NT2/D1 (cell line): ENCODE measurements around the gene TLE5.
A peak's percentile ranks its signal among the peaks of the same experiment; 100 is the strongest.

Experiments
- DNase-seq: peaks from one replicate; pipeline ENCODE4 v3.0.0-alpha.2; 2011; ENCODE audit warnings: low read depth, low spot score
- H3K27me3 ChIP-seq: 2 replicates; pipeline ENCODE4 v1.6.0; 2011; ENCODE audit warnings: mild to moderate bottlenecking; ENCODE audit not compliant: insufficient read length, insufficient read depth
- H3K36me3 ChIP-seq: 2 replicates; pipeline ENCODE4 v1.6.1; 2011; ENCODE audit warnings: mild to moderate bottlenecking, low read length, mixed read lengths; ENCODE audit not compliant: insufficient read depth, insufficient read length
- H3K4me1 ChIP-seq: 2 replicates; pipeline ENCODE4 v1.5.1; 2011; ENCODE audit not compliant: insufficient read depth, insufficient read length
- H3K4me3 ChIP-seq: 2 replicates; pipeline ENCODE4 v1.5.1; 2011; ENCODE audit warnings: low read depth; ENCODE audit not compliant: insufficient read length
- H3K9ac ChIP-seq: 2 replicates; pipeline ENCODE4 v1.6.0; 2011; ENCODE audit warnings: low read depth; ENCODE audit not compliant: insufficient read length
- H3K9me3 ChIP-seq: 2 replicates; pipeline ENCODE4 v1.5.1; 2011; ENCODE audit warnings: mild to moderate bottlenecking, low read length; ENCODE audit not compliant: insufficient read depth
- SUZ12 ChIP-seq: IDR thresholded peaks from 2 replicates; pipeline ENCODE4 v1.6.1; 2011; ENCODE audit not compliant: insufficient read length, insufficient read depth; ENCODE audit errors: extremely low read depth
- YY1 ChIP-seq: IDR thresholded peaks from 2 replicates; pipeline ENCODE4 v1.6.1; 2011; ENCODE audit not compliant: insufficient read length, insufficient read depth
- ZNF274 ChIP-seq: IDR thresholded peaks from 2 replicates; pipeline ENCODE4 v1.6.1; 2011; ENCODE audit warnings: mild to moderate bottlenecking, low read depth, low read length

TLE5 gene

DNA sequence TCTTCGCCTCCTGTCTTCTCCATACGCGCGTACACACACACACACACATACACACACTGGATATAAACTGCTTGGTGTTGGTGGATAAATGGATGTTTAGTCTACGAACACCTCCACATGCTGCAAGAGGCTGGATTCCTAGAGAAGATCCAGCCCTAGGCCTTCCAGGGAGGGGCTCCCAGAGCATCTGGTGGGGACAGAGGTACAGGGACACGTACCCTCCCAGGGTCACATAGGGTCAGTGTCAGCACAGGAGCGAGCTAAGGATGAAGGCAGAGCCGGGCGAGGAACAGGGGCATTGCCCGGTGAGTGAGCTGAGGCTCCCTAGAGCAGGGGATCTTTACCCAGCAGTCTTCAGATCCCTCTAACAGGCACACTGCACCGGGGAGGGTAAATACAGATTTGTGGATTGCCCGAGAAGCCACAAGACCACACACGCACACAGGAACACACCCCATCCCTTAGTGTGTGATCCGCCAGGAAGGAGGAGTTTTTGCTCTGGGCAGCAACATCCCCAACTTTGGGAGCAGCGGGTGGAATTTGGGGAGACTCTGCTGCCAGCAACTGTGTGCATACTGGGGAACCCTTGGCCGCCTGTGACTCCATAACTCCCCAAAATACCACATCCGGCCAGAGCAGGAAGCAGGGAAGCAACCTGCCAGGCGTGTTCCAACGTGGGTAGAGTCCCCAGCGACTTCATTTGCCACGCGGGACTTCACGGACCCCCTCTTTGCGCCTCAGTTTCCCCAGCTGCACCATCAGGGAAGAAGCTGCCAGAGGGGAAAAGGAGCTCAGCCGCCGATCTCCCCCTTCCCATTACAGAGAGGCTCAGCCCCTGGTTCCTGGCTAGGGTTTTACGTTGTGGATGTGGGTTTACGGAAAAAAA is 27.4 kb downstream of the TLE5 start:
- peaks cover 80% of the 10 kb centered on the region for H3K27me3 ChIP-seq
- TF ChIP-seq ZNF274, result no peak
- TF ChIP-seq SUZ12, result peak; percentile 56
- no peak for TF ChIP-seq YY1
- no peak for DNase-seq
- no peaks in the 10 kb centered on the region for H3K36me3 ChIP-seq
- peak overlapping the region; percentile 76 for H3K9ac ChIP-seq
- no peaks in the 10 kb centered on the region for H3K9me3 ChIP-seq
- H3K4me3 ChIP-seq, result peak overlapping the region; percentile 32
- H3K4me1 ChIP-seq, result peaks cover 9% of the 10 kb centered on the region

- Histone ChIP-seq H3K9ac (peak overlapping the region; percentile 76), H3K4me3 (no peak overlapping the region), H3K36me3 (no peaks in the 10 kb centered on the region), H3K27me3 (peaks cover 80% of the 10 kb centered on the region), H3K9me3 (no peaks in the 10 kb centered on the region), H3K4me1 (peaks cover 9% of the 10 kb centered on the region)
- TF ChIP-seq YY1, result no peak
- TF ChIP-seq SUZ12, result no peak
- no peak for TF ChIP-seq ZNF274
- no peak for DNase-seq
Observed at GRCh38 chr19:3034406-3034655, 28.0 kb downstream of the TLE5 start.

GRCh38 chr19:3033595-3034405 is 28.5 kb downstream of the TLE5 start:
- DNase-seq, result no peak
- Histone ChIP-seq H3K9me3 (no peaks in the 10 kb centered on the region), H3K4me3 (no peak overlapping the region), H3K36me3 (no peaks in the 10 kb centered on the region), H3K9ac (no peak overlapping the region), H3K4me1 (peaks cover 9% of the 10 kb centered on the region), H3K27me3 (peaks cover 77% of the 10 kb centered on the region)
- TF ChIP-seq ZNF274 (no peak), YY1 (no peak), SUZ12 (no peak)

DNA sequence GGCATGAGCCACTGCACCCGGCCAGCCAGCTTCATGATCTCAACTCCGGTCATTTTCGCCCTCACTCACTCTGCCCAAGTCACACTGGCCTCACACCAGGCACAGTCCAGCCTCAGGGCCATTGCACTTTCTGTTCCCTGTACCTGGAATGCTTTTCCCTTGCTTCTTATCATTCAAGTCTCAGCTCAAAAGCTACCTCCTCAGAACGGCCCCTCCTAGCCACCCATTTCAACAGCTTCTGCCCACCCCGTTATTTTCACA is 30.8 kb downstream of the TLE5 start:
- Histone ChIP-seq H3K4me3 (no peak overlapping the region), H3K27me3 (peaks cover 85% of the 10 kb centered on the region), H3K4me1 (peaks cover 9% of the 10 kb centered on the region), H3K9ac (no peak overlapping the region), H3K9me3 (no peaks in the 10 kb centered on the region; the same call in 1 of the 2 replicates), H3K36me3 (no peaks in the 10 kb centered on the region)
- DNase-seq, result no peak
- TF ChIP-seq YY1 (no peak), ZNF274 (no peak), SUZ12 (no peak)

GRCh38 chr19:3029065-3029923 is 33.0 kb downstream of the TLE5 start, which contains the start of gene TLE2:
TSS of gene TLE2 (minus strand) at chr19:3029280. CDS start at chr19:3028904, 376 bp downstream.
- H3K4me3 ChIP-seq, result peak within 1 kb of the TSS; percentile 15
- peaks cover 16% of the 10 kb centered on the region for H3K4me1 ChIP-seq
- H3K27me3 ChIP-seq, result peaks cover 96% of the 10 kb centered on the region
- no peaks in the 10 kb centered on the region for H3K36me3 ChIP-seq
- TF ChIP-seq SUZ12, result peak; percentile 4
- TF ChIP-seq ZNF274, result no peak
- no peaks in the 10 kb centered on the region; the same call in 1 of the 2 replicates for H3K9me3 ChIP-seq
- H3K9ac ChIP-seq, result no peak within 1 kb of the TSS
- no peak for DNase-seq

DNA sequence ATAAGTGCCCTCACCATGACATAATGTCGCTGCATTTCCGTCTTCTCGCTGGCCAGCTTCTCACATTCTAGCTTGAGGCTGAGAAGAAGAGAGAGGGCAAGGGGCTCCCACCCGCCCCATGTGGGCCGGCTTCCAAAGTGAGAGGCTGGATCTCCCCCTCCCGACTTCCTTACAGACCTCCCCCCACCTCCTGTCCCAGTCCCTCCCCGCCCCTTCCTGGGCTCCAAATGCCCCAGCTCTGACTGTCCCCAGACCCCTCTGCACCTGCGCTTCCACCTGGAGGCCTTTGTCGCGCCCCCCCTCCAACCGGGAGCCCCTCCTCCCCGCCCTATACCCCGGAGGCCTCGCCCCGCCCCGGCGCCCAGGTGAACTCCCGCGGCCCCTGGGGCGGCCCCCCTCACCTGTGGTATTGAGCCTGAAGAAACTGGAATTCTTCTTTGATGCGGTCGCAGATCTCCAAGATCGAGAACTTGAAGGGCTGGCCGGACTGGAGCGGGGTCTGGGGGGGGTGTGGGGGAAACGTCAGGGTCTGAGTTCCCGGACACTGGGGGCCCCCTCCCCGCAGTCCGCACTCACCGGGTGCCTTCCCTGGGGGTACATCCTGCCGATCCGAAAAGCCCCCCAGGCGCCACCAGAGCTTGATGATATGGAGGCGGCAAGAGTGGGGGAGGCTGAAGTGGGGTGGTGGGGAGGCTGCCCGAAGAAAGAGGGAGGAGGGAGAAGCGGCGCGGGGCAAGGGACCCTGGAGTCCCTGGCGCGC is 33.8 kb downstream of the TLE5 start:
- no peaks in the 10 kb centered on the region; the same call in 1 of the 2 replicates for H3K9me3 ChIP-seq
- TF ChIP-seq SUZ12 (peak; percentile 87), ZNF274 (no peak), YY1 (no peak)
- peak overlapping the region; percentile 15 for H3K4me3 ChIP-seq
- H3K27me3 ChIP-seq, result peaks cover 96% of the 10 kb centered on the region
- DNase-seq, result no peak
- H3K9ac ChIP-seq, result no peak overlapping the region
- H3K36me3 ChIP-seq, result no peaks in the 10 kb centered on the region
- peaks cover 16% of the 10 kb centered on the region for H3K4me1 ChIP-seq
